NCI-H1092 (cell line): ENCODE results near the gene VIT.

ENCODE experiments used
- DNase-seq: peaks from one replicate; lab custom pipeline; 2025; lab: John Stamatoyannopoulos, UW

Gene VIT

DNA sequence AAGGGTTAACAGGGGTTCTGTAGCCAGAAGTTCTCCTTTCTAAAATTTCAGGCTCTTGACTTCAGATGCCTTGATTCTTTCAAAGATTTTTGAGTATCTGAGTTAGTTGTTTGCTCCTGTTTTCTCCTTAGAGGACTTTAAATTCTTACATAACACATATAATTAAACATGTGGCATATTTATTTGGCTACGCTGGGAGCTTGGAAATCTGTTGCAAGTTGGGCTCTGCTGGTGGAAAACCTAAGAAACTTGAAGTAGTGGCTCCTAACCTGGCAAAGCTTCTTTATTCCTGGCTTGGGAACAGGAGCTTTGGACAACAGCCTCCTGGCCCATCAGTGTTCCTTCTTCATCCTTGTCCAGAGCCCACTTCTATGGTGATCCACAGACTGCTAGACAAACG is 72.6 kb downstream of the VIT start:
- DNase-seq, result no peak

DNA sequence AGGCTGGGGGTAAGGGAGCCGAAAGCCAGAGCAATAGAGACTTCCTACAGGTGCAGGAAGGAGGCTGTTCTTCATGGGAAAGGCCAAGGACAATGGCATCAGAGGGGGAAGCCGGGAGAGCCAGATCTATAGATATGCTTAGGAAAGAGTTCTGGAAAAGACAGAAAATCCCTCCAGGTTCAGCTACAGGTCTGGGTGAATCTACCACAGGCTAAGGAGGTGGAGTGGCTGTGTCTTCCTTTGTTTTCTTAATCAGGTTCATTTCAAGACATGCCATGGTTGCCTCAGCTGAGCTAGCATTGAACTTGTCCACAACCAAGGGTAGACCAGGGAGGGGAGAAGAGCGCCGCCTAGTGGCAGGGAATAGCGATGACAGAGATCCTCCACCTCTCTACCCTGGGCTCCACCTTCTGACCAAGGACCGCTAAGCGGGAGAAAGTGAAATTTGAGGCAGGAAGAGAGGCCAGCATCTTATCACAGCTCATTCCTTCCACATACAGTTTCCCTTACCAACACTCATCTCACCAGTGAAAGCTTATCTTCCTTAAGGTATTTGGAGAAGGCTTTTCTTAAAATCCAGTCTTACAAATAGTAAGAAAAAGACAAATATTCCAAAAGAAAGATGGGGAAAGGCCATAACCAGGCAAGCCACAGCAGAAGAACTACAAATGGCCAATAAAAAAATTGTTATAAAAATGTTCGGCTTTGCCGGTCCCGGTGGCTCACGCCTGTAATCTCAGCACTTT is 74.2 kb downstream of the VIT start:
- no peak for DNase-seq

DNA sequence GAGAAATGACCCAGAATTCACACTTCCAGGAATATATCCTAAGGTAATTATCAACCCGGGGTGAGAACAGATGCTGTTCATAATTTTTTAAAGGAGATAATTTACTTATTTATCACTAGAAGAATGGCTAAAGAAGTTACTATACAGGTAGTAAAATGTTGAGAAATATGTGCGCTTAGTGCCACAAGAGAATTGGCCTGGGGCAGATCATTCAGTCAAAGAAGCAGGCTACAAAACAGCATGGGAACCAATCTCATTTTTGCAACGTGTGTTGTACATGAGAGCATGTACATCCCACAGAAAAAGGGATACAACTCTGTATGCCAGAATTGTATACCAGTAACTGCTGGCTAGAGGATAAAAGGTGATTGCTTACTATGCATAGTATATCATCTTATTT is 75.2 kb downstream of the VIT start:
- DNase-seq, result no peak

DNA sequence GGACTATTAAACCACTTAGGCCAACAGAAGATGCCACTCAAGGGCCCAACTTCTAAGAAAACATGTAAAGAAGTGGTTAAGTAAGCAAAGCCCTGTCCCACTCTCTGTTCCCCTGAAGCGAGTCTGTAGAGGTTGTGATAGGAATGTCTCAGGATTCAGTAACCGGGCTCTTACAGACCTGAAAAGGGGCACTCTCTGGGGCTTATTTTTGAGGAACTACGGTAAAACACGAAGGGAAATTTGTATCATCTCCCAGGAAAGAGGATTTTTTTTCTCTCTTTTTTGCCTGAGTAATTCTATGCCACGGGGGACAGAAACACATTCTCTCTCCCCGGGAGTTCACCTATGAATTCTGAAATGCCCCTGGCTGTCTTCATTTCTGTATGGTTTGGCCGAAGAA is 77.4 kb downstream of the VIT start:
- DNase-seq, result no peak

DNA sequence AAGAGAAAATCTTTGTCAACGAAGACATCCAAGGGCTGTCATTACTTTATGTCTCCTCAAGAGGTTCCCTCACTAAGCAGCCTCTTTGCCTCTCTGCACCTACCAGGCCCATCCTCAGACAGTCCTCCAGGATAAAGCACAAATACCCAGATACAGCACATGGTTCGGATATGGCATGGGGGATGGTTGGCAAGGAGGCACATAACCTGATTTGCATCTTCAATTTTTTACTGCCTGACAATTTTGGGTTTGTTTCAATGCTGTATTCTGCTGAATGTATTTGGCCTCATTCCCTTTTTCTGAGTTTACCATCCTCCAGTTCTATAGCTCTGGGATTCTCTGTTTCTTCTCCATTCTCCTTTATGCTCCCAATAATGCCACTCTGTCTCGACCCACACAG is 78.8 kb downstream of the VIT start:
- no peak for DNase-seq

DNA sequence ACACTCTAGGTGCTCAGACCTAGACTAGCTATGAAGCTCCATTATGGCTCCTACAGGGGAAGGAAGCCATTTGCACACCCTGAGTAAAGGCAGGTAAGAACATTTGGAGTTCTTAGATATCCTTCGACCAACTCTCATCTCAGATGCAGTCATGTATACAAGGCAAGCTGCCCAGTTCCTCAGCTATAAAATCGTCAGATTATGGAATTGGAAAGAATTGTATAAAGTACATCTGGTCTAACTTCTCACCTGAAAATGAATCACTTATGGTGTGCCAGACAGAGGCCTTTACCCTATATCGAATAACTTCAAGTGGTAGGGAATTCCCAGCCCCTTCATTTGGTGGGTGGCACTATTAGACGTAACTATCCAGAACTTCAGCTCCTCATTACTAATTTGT is 79.3 kb downstream of the VIT start:
- no peak for DNase-seq

DNA sequence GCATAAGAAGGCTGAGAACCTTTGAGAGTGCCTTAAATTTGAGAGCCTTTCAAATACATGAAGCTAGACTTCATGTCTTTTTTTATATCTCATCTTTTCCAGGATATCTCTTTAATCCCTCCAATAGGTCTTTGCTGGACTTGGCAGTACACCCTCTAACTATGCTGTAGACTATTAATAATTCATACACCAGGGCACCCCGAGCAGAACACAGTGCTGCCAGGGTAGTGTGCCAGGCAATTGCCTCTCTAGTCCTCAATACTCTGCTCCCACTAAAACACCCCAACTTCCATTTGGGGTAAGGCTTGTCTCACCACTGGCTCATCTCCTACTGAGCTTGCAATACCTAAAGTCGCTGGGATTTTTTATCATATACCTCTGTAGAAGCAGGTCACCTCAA is 80.8 kb downstream of the VIT start:
- DNase-seq, result no peak

DNA sequence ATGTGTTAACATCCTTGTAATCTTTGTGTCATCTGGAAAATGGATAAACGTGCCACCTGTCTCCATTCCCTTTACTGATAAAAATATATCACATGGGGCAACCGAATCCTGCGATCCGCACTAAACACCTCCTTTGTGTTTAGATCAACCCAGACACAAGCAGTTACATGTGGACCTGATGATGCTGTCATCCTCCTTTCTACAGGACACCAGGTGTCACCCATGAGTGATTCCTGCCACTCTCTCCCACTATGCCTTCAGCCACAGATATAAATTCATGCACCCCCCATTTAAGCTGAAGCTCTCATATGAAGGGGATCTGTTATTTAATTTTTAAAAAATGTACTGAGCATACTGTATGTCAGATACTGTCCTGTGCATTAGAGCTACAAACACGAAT is 81.3 kb downstream of the VIT start:
- no peak for DNase-seq

DNA sequence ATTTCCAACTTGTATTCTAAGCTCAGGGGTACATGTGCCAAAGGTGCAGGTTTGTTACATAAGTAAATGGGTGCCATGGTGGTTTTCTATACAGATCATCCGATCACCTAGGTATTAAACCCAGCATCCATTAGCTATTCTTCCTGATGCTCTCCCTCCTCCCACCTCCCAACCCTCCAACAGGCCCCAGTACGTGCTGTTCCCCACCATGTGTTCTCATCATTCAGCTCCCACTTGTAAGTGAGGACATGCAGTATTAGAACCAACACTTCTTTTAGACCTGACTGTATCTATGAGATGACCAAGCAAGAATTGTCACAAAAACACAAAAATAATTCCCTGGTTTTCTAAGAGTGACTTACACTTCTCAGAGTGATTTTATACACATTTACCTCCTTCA is 83.0 kb downstream of the VIT start:
- no peak for DNase-seq

DNA sequence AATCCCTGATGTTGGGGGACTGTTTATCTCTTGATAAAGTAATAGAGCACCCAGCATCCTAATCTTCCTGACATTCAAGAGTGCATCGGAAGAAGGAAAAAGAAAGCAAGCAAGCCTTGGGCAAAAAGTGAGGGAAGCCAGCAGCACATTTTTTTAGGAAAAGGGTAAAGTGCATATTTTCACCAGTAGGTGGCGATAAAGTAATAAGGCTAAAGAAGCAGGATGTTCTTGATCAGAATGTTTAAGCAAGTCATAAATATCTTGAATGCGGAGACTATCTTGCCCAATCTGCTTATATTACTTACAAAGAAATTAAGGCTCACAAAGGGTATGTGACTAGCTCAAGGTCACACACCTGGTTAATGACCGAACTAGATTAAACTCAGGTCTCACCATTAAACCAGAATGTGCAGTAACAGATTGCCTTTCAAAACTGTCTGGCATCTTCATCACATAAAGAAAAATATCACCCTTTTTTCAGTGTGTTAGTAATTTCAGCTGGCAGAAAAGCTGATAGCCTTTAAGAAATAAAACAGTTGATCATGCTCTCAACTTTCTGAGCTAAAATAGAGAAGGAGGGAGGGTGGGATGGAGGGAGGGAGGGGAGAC is 83.8 kb downstream of the VIT start:
- DNase-seq, result peak; percentile 15

DNA sequence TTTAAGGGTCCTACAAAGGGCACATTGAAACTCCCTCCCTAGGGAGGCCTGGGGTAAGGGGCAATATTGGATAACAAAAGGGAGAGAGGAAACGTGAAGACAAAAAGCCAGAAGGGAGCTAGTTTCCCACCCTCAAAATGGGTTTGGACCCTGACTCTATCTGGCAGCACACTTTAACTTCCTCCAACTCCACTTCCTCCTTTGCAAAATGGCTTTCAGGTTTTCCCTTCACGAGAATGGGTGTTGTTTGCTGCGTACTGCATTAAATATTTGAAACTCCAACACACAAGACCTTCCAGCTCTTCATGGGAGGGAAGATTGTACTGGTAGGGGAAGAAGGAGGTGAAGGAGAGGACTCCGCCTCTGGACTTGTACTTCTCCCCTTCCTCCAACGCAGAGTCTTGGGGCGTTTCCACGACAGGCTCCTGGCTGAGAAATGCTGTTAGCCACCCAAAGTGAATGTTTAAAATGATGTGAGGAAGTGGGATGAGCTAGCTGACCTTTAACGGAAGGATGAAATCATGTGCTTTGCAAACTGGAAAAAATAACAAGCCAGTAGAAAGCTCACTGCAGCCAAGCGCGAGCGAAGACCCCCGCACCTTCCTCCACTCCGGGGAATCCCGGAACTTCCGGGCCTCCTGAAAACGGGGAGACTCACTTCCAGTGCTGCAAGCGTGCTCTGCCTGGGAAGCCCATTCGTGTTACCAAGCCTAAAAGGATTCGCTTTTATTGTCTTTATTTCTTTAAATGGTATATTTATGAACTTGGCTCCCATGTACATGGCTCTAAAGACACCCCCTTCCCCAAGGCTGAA is 85.6 kb downstream of the VIT start:
- DNase-seq, result no peak

DNA sequence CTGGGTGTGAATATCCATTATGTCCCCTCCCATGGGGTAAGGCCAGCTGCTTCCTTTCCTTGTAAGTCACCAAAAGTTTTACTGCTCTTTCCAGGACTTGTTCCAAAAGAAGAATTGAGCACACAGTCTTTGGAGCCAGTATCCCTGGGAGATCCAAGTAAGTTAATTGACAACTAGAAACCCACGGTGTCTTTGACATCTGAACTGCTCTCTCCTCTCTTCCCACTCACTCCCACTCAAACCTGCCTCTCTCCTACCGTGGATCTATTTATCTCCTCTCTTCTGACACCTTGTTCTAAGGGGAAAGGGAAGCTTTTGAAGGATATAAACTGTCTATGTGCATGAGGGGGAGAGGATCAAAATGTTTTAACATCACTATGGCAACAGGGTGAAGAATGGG is 86.7 kb downstream of the VIT start:
- no peak for DNase-seq

DNA sequence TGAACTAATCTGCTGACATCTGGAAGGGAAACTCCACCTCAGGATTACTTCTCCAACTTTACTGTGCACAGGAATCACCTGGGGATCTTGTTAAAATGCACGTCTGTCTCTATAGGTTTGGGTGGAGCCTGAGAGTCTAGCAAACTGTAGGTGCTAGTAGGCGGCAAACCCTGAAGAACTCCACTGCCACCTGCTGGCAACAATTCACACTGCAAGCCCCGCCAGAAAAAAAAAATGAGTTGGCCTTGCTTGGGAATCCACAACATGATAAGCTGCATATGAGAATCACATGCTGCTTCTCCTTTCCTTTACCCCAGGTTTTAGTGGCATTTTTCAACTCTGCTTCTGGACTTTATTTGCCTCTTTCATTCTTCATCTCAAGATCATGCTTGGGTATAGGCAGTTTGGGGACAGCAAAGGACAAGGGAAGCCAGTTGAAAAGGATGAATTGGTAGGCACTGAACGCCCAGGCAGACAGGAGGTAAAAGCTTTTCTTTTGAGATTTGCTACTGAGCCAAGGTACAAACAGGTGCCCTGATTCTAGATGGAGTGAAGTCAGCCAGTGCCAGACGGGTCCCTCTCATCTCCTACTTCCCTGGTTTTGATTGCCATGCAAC is 88.8 kb downstream of the VIT start:
- DNase-seq, result no peak

DNA sequence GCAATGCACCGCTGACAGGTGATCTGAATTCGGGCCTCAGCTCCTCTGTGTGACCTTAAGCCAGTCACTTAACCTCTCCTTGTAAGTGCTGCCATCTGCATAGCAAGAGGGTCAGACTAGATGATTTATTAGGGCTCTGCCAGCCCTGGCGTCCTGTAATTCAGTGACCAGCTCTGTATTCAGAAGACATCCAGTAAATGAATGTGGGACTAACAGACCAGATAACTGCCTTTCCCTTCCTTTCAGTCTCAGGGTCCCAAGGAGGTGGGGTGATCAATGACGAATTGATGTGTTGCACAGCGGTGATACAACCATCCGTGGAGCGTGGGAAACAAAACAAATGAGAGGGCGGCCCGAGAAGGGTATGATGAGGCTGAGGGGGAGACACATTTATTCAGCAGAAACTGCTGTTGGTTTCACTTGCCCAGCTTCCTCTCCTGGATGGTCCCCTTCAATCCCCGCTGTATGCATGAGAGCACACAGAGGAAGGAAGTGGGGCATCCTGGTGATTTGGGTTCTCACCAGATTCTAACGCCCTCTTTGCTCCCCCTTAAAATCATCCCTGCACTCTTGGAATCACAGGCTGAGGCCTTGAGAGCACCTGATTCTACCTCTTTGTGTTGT is 92.8 kb downstream of the VIT start:
- no peak for DNase-seq

DNA sequence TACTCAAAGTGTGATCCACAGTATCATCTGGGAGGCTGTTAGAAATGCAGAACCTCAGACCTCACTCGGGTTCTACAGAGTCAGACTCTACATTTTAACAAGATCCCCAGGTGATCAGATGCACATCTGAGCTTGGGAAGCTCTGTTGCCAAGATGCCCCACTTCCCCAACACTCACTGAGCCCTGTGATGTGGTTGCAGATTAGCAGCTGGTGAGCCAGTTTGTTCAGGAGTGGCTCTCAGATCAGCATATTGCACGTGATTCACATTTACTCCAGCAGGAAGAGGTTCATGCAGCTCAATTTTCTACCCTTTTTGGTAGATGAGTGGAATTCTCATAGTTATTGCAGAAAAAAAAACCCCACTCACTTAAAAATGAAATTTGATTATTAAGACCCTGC is 96.4 kb downstream of the VIT start:
- DNase-seq, result no peak

DNA sequence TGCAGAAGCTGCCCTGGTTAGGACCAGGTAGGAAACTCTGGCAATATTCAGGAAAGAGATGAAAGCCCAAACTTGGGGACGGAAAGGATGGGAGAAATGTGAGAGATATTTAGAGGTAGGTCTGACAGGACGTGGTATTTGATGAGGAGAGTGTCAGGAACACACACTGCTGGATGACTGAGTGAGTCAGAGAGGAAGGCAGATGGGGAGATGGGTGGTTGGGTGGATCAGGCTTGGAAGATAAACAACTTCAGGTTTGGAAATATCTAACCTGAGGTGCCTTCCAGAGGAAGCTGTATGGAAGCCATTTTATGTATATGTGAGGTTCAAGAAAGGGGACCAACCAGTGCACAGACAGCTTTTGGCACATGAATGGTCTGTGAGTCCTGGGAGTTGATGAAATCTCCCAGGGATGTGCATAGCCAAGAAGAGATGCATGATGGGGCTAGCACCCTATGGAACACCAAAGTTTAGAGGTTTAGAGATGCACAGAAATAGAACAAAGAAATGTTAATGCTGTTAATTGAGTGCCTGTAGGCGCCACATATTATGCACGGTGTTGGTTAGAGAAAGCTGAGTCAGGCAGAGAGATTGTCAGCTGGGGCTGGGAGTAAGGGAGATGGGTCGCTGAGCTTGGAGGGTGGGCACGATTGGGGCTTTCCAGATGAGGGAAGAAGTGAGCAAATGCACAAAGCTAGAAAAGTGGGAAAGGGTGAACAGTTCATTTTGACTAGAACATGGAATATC is 101.0 kb downstream of the VIT start:
- no peak for DNase-seq

DNA sequence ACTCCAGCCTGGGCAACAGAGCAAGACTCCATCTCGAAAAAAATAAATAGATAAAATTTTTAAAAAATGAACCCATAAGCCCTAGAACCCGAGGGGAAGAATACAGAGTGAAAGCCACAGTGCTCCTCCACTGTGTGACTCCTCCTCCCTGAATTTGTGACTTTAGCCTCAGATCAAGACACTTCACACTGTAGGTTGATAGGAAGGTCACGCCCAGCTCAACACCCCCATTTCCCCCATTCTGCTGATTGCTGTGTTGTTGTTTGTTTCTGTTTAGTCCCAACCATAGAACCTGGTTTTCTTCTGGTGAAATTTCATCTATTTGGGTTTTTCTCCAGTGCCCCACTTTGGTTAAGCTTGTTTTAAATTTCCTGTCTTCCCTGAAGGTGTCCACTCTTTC is 102.2 kb downstream of the VIT start:
- DNase-seq, result no peak

DNA sequence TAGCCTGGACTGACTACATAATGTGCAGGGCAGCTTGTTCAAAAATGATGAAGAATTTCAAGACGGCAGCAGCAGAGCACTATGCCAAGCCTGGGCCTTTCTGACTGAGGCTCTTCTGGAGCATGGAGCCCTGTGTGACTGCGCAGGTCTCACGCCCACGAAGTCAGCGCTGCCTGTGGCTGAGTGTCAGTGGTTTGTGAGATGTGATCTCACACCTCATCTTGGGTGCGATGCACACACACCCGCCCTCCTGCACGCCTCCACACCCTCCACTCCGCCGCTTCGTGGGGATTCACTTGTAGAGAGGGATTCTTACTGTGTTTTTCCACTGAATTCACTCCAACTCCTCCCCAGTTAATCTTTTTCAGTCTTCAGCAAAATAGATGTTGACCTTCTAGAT is 103.9 kb downstream of the VIT start:
- no peak for DNase-seq

DNA sequence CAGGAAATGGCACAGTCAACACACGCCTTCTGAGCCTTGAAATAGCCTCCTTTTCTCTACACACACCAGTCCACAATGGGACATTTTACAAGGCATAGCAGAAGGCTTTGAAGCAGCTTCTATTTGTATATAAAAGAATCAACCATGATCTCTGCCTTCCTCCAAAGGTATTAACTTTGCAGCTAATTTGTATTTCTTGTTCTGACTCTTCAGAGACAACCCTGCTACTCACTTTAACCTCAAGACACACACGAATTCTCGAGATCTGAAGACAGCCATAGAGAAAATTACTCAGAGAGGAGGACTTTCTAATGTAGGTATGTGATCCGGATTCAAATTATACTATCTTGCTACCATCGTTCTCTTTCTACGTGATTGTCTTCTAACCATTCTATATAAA is 104.6 kb downstream of the VIT start:
- DNase-seq, result no peak

DNA sequence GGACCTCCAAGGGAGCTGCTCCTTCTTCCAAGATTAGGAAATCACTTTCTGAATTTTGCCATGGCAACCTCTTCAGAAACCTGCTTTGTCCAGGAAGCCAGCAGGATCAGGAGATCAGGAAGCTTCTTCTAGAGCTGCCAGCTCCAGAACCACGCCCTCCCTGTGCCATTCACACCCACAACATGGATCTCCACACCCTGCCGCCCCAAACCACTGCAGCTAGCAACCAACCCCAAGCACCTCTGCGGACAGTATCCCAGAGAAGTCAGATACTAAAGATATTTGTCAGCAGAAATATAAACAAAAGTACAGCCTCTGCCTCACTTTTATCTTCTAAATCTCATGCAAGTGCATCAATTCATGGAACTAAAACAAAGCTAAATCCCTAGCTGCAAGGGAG is 106.4 kb downstream of the VIT start:
- DNase-seq, result no peak

DNA sequence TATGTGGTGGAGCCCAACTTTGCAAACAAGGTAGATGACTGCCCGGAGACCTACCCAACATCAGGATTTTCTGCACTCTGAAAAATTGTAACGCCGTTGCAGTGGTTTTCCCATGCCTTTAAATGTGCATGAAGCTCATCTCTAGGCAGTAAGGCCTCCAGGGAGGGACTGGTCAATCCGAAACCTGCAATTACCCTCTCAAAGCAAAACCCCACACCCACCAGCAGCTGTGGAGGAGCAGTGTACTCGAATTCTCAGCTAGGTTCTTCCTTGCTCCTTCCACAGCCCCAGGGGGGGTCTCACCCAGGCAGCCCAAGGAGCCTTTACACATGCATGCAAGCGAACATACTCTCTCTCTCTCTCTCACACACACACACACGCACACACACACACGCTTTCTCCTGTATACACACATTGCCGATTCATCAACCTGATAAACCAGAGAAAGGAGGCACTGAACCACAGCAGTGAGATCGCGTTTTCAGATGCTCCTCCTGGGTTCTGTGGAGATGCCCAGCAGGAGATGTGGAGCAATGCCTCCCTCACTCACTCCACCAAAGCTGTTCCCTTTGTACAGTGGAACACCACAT is 109.2 kb downstream of the VIT start:
- DNase-seq, result no peak
